Brain microvascular endothelial cell (primary cell): ENCODE results near the gene TSKU.
A peak's percentile ranks its signal among the peaks of the same experiment; 100 is the strongest.

Experiments used
- DNase-seq: peaks from one replicate; pipeline ENCODE4 v3.0.0-alpha.2; 2020
- H3K27ac ChIP-seq: fragments of 250-450 bp; sonication (Bioruptor Pico); 2 replicates; pipeline ENCODE4 v1.5.1; 2020; ENCODE audit warnings: mild to moderate bottlenecking, moderate library complexity
- H3K27me3 ChIP-seq: fragments of 250-450 bp; sonication (Bioruptor Pico); replicated peaks from 2 replicates; pipeline ENCODE4 v1.5.1; 2020; ENCODE audit warnings: mild to moderate bottlenecking
- H3K36me3 ChIP-seq: fragments of 250-450 bp; sonication (Bioruptor Pico); replicated peaks from 2 replicates; pipeline ENCODE4 v1.5.1; 2020; ENCODE audit warnings: mild to moderate bottlenecking
- H3K4me3 ChIP-seq: 2 replicates; pipeline ENCODE4 v1.5.1; 2011; ENCODE audit warnings: low read depth, mild to moderate bottlenecking, control low read depth, low read length, moderate library complexity
- in situ Hi-C: cut with HindIII; loops from 2 replicates; pipeline ENCODE4 v1.10.0; 2017; ENCODE audit warnings: low sequenced_read_pairs, low pct_ligation_motif_present
- TF ChIP-seq, protein P1 (sequence below): IDR thresholded peaks from 2 replicates; pipeline ENCODE4 v1.5.1; 2011; ENCODE audit warnings: low read depth, mild to moderate bottlenecking, moderate library complexity, low read length, control low read depth, inconsistent platforms; ENCODE audit errors: missing control alignments

The TSKU gene

GRCh38 chr11:76770642-76771445 lies 12.3 kb upstream of the TSKU start:
- peak overlapping the region; percentile 81 for H3K27ac ChIP-seq
- no peak overlapping the region for H3K4me3 ChIP-seq
- no peaks in the 10 kb centered on the region for H3K36me3 ChIP-seq
- in situ Hi-C loops, result no loop called here
- H3K27me3 ChIP-seq, result no peaks in the 10 kb centered on the region
- peak; percentile 97 for DNase-seq
- TF ChIP-seq, protein P1, sequence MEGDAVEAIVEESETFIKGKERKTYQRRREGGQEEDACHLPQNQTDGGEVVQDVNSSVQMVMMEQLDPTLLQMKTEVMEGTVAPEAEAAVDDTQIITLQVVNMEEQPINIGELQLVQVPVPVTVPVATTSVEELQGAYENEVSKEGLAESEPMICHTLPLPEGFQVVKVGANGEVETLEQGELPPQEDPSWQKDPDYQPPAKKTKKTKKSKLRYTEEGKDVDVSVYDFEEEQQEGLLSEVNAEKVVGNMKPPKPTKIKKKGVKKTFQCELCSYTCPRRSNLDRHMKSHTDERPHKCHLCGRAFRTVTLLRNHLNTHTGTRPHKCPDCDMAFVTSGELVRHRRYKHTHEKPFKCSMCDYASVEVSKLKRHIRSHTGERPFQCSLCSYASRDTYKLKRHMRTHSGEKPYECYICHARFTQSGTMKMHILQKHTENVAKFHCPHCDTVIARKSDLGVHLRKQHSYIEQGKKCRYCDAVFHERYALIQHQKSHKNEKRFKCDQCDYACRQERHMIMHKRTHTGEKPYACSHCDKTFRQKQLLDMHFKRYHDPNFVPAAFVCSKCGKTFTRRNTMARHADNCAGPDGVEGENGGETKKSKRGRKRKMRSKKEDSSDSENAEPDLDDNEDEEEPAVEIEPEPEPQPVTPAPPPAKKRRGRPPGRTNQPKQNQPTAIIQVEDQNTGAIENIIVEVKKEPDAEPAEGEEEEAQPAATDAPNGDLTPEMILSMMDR, result no peak

DNA sequence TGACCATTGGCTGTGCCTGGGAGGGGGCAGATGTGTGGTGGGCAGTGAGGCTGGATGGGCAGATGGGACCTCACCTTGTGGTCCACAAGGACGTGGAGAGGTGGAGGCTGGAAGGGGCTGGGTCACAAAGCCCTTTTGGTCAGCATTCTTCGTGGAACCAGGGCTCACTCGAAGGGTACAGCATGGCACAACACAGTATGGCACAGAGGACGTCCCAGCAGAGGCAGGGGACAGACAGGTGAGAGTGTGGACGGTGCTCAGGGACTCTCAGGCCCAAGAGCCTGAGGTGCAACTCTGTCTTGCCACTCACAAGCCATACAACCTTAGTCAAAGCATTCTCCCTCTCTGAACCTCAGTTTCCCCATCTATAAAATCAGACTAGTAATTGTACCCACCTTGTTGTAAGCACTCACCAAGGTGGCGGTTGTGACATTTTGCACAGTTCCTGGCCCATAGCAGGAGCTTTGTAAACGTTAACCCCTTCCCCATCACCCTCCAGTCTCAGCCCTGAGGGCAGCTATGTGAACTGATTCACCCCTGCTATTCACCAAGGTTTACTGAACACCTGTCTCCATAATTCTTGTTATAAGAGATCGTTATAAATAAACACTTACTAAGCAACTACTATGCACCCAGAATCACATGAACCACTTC lies 11.6 kb upstream of the TSKU start:
- Histone ChIP-seq H3K27ac (peak overlapping the region; percentile 81), H3K36me3 (no peaks in the 10 kb centered on the region), H3K4me3 (no peak overlapping the region), H3K27me3 (no peaks in the 10 kb centered on the region)
- TF ChIP-seq, protein P1, result no peak
- DNase-seq, result no peak
- in situ Hi-C loops, result no loop called here

DNA sequence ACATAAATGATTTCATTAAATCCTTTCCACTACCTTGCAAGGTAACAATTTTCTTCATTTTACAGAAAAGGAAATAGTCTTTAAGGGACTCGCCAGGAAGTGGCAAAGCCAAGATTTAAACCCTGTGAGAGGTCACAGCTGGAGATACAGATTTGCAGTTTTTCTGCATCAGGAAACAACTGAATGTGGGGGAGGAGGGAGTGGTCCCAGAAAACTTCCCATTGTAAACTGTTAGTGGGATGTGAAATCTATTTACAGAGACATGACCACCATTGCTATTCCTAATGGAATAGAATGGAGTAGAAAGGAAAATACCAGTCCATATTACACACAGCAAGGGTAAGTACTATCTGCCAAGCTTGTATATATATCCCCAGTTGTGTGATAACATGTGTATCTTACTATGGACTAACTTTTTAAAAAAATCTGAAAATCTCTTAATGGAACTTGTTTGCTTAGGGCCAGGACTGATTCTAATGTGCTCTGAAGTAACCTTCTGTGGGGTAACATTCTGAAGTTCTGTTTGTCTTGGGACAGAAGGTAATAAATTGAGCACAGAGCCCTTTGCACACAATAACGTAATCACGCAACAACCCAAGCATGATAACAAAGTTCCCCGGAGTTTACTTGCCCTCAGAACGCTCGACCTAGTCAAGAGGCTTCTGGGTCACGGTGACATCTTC lies 10.9 kb upstream of the TSKU start:
- Histone ChIP-seq H3K27me3 (no peaks in the 10 kb centered on the region), H3K27ac (no peak overlapping the region), H3K4me3 (no peak overlapping the region), H3K36me3 (no peaks in the 10 kb centered on the region)
- in situ Hi-C loops, result no loop called here
- DNase-seq, result no peak
- TF ChIP-seq, protein P1, result no peak

- no peak for DNase-seq
- no peak overlapping the region for H3K27ac ChIP-seq
- in situ Hi-C loops, result no loop called here
- no peaks in the 10 kb centered on the region for H3K36me3 ChIP-seq
- H3K4me3 ChIP-seq, result no peak overlapping the region
- H3K27me3 ChIP-seq, result no peaks in the 10 kb centered on the region
- TF ChIP-seq, protein P1, result no peak
These were observed 10.4 kb upstream of the TSKU start for GRCh38 chr11:76772783-76773106.

DNA sequence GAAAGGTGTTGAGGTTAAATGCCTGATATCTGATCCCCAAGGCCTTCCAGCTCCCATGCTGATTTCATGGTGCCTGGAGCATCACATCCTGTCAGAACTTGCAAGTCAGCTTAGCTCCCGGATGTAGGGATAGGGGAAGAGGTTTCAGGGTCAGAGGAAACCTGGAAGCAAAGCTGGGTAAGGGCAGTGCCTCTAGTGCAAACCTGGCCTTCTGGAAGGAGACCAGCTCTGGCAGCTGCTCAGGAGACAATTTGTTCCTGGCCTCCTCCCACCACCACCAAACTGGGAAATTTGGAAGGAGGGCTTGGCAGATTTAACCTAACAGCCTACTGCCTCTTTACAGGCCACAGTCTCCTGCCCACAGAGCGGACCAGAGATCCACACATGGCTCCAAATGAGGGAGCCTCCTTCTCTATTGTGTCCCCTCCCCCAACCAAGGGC lies 9.2 kb upstream of the TSKU start:
- DNase-seq, result no peak
- H3K27me3 ChIP-seq, result no peaks in the 10 kb centered on the region

More for the DNA sequence above, 9.2 kb upstream of the TSKU start:
- in situ Hi-C loops, result no loop called here
- Histone ChIP-seq H3K36me3 (no peaks in the 10 kb centered on the region), H3K27ac (no peak overlapping the region), H3K4me3 (no peak overlapping the region)
- TF ChIP-seq, protein P1, result no peak
